ENCODE results near the gene CCNA2.

The CCNA2 gene

DNA sequence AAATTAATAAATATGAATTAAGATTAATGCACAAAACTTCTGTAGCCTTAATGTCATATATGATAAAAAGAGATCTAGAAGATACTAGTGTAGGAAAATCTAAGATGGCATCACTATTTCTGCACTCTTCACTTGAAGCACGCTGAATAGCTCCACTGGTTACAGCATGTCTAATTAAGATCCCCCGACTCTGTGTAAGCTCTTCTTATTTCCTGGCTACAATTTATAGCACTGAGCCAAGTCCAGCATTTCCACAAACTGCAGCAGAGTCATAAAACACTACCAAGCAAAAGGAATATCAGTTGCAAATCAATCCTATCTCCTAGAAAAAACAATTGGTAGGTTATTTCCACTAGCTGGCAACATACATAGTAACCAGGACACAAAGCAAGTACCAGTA lies 1.3 kb upstream of the CCNA2 start:
- Histone ChIP-seq H2AK5ac (ENCODE audit: low read depth, low read length) (no peak overlapping the region), H3K23ac (ENCODE audit: low read depth, low read length, poor library complexity) (no peak overlapping the region), H2AFZ (ENCODE audit: low read length) (no peak overlapping the region), H3K14ac (ENCODE audit: low read length) (no peak overlapping the region), H3K4me1 (ENCODE audit: control insufficient read depth in 2 of 2, insufficient read depth in 1 of 2, low read depth in 1 of 2, low read length in 2 of 2) (peaks cover 0 to 8% of the 10 kb centered on the region in 2 donors), H2BK5ac (ENCODE audit: low read length) (no peak overlapping the region), H2BK120ac (ENCODE audit: low read depth, low read length) (no peak overlapping the region), H2BK12ac (ENCODE audit: low read length) (no peak overlapping the region), H3K27ac (replicated peaks; ENCODE audit: low read length) (no peak overlapping the region), H3K36me3 (replicated peaks in 1 of 2; ENCODE audit: control insufficient read depth in 2 of 2, insufficient read depth in 2 of 2, low read length in 2 of 2) (peaks cover 4 to 62% of the 10 kb centered on the region in 2 donors), H4K91ac (ENCODE audit: low read depth, low read length, poor library complexity) (no peak overlapping the region), H3K18ac (ENCODE audit: low read length) (no peak overlapping the region), H3K79me1 (ENCODE audit: low read depth, low read length) (peaks cover 5% of the 10 kb centered on the region), H3K27me3 (ENCODE audit: control insufficient read depth in 3 of 3, insufficient read depth in 3 of 3, low read depth in 1 of 3, low read length in 3 of 3) (no peaks in the 10 kb centered on the region), H4K8ac (ENCODE audit: low read depth, low read length) (no peak overlapping the region), H3K9ac (ENCODE audit: low read depth, low read length, poor library complexity) (no peak overlapping the region), H3K4ac (ENCODE audit: low read length) (no peak overlapping the region), H3K9me3 (replicated peaks in 1 of 2; ENCODE audit: control insufficient read depth in 2 of 2, insufficient read depth in 1 of 2, low read depth in 1 of 2, low read length in 2 of 2) (no peaks in the 10 kb centered on the region), H3K4me2 (ENCODE audit: insufficient read depth, low read length, poor library complexity, severe bottlenecking) (no peak overlapping the region), H2BK15ac (ENCODE audit: low read length) (no peak overlapping the region), H3K4me3 (ENCODE audit: low read length in 2 of 2) (no peak overlapping the region)
- no CpG with 5 or more reads among the region's 2 CpGs for WGBS, 2 donors (ENCODE audit: extremely low coverage in 2 of 2, insufficient read length in 2 of 2, insufficient replicate concordance in 1 of 2)
- DNase-seq (ENCODE audit: low spot score) = no peak

DNA sequence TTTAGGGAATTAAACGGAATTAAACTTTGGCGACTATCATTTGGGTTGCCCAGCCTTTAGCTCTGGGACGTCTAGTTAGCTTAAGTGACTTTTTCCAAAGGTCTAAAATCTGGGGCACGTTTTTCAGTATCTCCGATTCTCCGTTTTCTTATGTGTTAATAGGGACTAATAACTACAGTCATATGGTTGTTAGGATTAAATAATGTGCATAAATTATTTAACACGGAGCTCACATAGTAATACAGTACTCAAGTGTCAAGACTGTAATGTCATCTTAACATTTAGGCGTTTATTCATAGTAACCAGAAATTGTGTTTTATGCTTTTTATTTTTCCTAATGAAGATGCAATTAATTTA lies 466 bp upstream of the CCNA2 start:
- H3K27me3 ChIP-seq (ENCODE audit: control insufficient read depth in 3 of 3, insufficient read depth in 3 of 3, low read depth in 1 of 3, low read length in 3 of 3) = no peaks in the 10 kb centered on the region
- H3K18ac ChIP-seq (ENCODE audit: low read length) = no peak overlapping the region
- no peak overlapping the region for H2AK5ac ChIP-seq (ENCODE audit: low read depth, low read length)
- H3K4me1 ChIP-seq (ENCODE audit: control insufficient read depth in 2 of 2, insufficient read depth in 1 of 2, low read depth in 1 of 2, low read length in 2 of 2) = peaks cover 0 to 8% of the 10 kb centered on the region in 2 donors
- no peak overlapping the region for H4K91ac ChIP-seq (ENCODE audit: low read depth, low read length, poor library complexity)
- no peak overlapping the region for H3K27ac ChIP-seq (replicated peaks; ENCODE audit: low read length)
- no peak overlapping the region for H2BK15ac ChIP-seq (ENCODE audit: low read length)
- no peak overlapping the region for H3K9ac ChIP-seq (ENCODE audit: low read depth, low read length, poor library complexity)
- H4K8ac ChIP-seq (ENCODE audit: low read depth, low read length) = no peak overlapping the region
- no CpG with 5 or more reads among the region's 8 CpGs for WGBS, 2 donors (ENCODE audit: extremely low coverage in 2 of 2, insufficient read length in 2 of 2, insufficient replicate concordance in 1 of 2)
- DNase-seq (ENCODE audit: low spot score) = no peak
- peak overlapping the region; percentile 72 to 93 for H3K4me3 ChIP-seq (ENCODE audit: low read length in 2 of 2)
- H3K4ac ChIP-seq (ENCODE audit: low read length) = no peak overlapping the region
- H3K4me2 ChIP-seq (ENCODE audit: insufficient read depth, low read length, poor library complexity, severe bottlenecking) = peak overlapping the region; percentile 43
- H2BK120ac ChIP-seq (ENCODE audit: low read depth, low read length) = no peak overlapping the region
- no peaks in the 10 kb centered on the region for H3K9me3 ChIP-seq (replicated peaks in 1 of 2; ENCODE audit: control insufficient read depth in 2 of 2, insufficient read depth in 1 of 2, low read depth in 1 of 2, low read length in 2 of 2)
- H2BK5ac ChIP-seq (ENCODE audit: low read length) = peak overlapping the region; percentile 95
- peak overlapping the region; percentile 93 for H2AFZ ChIP-seq (ENCODE audit: low read length)
- H3K36me3 ChIP-seq (replicated peaks in 1 of 2; ENCODE audit: control insufficient read depth in 2 of 2, insufficient read depth in 2 of 2, low read length in 2 of 2) = peaks cover 5 to 64% of the 10 kb centered on the region in 2 donors
- peaks cover 5% of the 10 kb centered on the region for H3K79me1 ChIP-seq (ENCODE audit: low read depth, low read length)
- H2BK12ac ChIP-seq (ENCODE audit: low read length) = no peak overlapping the region
- no peak overlapping the region for H3K14ac ChIP-seq (ENCODE audit: low read length)
- H3K23ac ChIP-seq (ENCODE audit: low read depth, low read length, poor library complexity) = no peak overlapping the region

DNA sequence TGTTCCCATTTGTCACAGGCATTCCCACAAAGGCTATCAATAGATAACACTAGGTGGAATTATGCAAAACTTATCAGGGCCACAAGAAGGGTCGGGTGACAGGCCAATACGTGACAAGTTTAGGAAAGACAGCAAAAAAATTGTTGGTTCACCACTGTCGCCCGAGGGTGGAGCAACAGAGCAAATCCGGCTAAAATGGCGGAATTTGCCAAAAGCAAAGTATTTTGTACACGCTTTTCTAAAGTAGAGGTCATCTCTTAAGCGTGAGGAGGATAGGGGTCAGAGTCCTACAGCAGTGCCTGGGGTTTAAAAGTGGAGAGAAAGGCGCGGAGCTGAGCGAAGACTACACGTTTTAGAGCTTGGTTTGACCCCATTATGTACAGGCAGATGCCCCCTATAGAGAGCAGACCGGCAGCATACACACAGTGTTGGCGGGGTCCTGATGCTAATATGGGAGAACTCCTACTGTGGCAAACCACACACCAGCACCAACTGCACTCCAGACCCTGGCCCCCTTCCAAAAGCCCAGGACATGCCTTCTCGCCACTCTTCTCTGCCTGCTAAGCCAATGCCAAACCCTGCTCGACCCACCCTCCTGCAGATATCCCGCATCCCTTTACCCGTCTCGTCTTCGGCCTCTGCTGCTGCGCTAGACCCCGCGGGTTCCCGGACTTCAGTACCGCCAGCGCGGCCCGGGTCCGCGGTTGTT lies 733 bp downstream of the CCNA2 start:
- WGBS, 2 donors (ENCODE audit: extremely low coverage in 2 of 2, insufficient read length in 2 of 2, insufficient replicate concordance in 1 of 2) = no CpG with 5 or more reads among the region's 30 CpGs
- peak overlapping the region; percentile 70 for H2AK5ac ChIP-seq (ENCODE audit: low read depth, low read length)
- H2BK15ac ChIP-seq (ENCODE audit: low read length) = no peak overlapping the region
- H3K79me1 ChIP-seq (ENCODE audit: low read depth, low read length) = peaks cover 5% of the 10 kb centered on the region
- H3K27me3 ChIP-seq (ENCODE audit: control insufficient read depth in 3 of 3, insufficient read depth in 3 of 3, low read depth in 1 of 3, low read length in 3 of 3) = no peaks in the 10 kb centered on the region
- peak overlapping the region; percentile 81 for H3K27ac ChIP-seq (replicated peaks; ENCODE audit: low read length)
- peak overlapping the region; percentile 79 for H4K91ac ChIP-seq (ENCODE audit: low read depth, low read length, poor library complexity)
- peaks cover 12 to 68% of the 10 kb centered on the region in 2 donors for H3K36me3 ChIP-seq (replicated peaks in 1 of 2; ENCODE audit: control insufficient read depth in 2 of 2, insufficient read depth in 2 of 2, low read length in 2 of 2)
- peak overlapping the region; percentile 55 for H3K4me2 ChIP-seq (ENCODE audit: insufficient read depth, low read length, poor library complexity, severe bottlenecking)
- peak; percentile 4 for DNase-seq (ENCODE audit: low spot score)
- peak overlapping the region; percentile 94 for H3K18ac ChIP-seq (ENCODE audit: low read length)
- no peaks in the 10 kb centered on the region for H3K9me3 ChIP-seq (replicated peaks in 1 of 2; ENCODE audit: control insufficient read depth in 2 of 2, insufficient read depth in 1 of 2, low read depth in 1 of 2, low read length in 2 of 2)
- peak overlapping the region; percentile 96 for H3K9ac ChIP-seq (ENCODE audit: low read depth, low read length, poor library complexity)
- no peak overlapping the region for H3K4ac ChIP-seq (ENCODE audit: low read length)
- H2BK12ac ChIP-seq (ENCODE audit: low read length) = no peak overlapping the region
- peak overlapping the region; percentile 96 for H3K14ac ChIP-seq (ENCODE audit: low read length)
- H3K23ac ChIP-seq (ENCODE audit: low read depth, low read length, poor library complexity) = peak overlapping the region; percentile 98
- H3K4me1 ChIP-seq (ENCODE audit: control insufficient read depth in 2 of 2, insufficient read depth in 1 of 2, low read depth in 1 of 2, low read length in 2 of 2) = peaks cover 0 to 8% of the 10 kb centered on the region in 2 donors
- H4K8ac ChIP-seq (ENCODE audit: low read depth, low read length) = no peak overlapping the region
- peak overlapping the region; percentile 74 for H2BK120ac ChIP-seq (ENCODE audit: low read depth, low read length)
- H2AFZ ChIP-seq (ENCODE audit: low read length) = peak overlapping the region; percentile 87
- peak overlapping the region; percentile 93 to 98 for H3K4me3 ChIP-seq (ENCODE audit: low read length in 2 of 2)
- H2BK5ac ChIP-seq (ENCODE audit: low read length) = peak overlapping the region; percentile 95

DNA sequence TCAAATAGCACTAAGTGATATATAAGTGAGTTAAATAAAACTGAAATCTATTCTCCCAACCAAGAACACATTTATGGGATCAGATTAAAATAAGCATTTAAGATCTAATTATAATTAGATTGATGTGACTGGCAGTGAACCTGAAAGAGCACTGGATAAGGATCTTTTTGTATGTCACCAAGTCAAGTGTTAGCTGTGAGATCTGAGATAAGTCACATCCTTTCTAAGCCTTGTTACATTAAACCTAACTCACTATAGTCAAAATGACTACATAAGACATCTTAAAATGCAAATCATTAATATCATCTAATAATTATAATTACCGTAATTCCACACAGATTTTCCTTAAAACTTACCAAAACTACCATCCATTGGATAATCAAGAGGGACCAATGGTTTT lies 1.6 kb downstream of the CCNA2 start:
- H2BK120ac ChIP-seq (ENCODE audit: low read depth, low read length) = no peak overlapping the region
- H2BK12ac ChIP-seq (ENCODE audit: low read length) = no peak overlapping the region
- no peak overlapping the region for H3K23ac ChIP-seq (ENCODE audit: low read depth, low read length, poor library complexity)
- peaks cover 5% of the 10 kb centered on the region for H3K79me1 ChIP-seq (ENCODE audit: low read depth, low read length)
- H2BK5ac ChIP-seq (ENCODE audit: low read length) = no peak overlapping the region
- no peak overlapping the region for H3K18ac ChIP-seq (ENCODE audit: low read length)
- 100% methylated on average over 1 of the region's 1 CpG for WGBS, 2 donors (ENCODE audit: extremely low coverage in 2 of 2, insufficient read length in 2 of 2, insufficient replicate concordance in 1 of 2)
- peaks cover 16 to 68% of the 10 kb centered on the region in 2 donors for H3K36me3 ChIP-seq (replicated peaks in 1 of 2; ENCODE audit: control insufficient read depth in 2 of 2, insufficient read depth in 2 of 2, low read length in 2 of 2)
- DNase-seq (ENCODE audit: low spot score) = no peak
- H3K4ac ChIP-seq (ENCODE audit: low read length) = no peak overlapping the region
- H2AFZ ChIP-seq (ENCODE audit: low read length) = no peak overlapping the region
- H3K27ac ChIP-seq (replicated peaks; ENCODE audit: low read length) = no peak overlapping the region
- no peaks in the 10 kb centered on the region for H3K9me3 ChIP-seq (replicated peaks in 1 of 2; ENCODE audit: control insufficient read depth in 2 of 2, insufficient read depth in 1 of 2, low read depth in 1 of 2, low read length in 2 of 2)
- H3K4me1 ChIP-seq (ENCODE audit: control insufficient read depth in 2 of 2, insufficient read depth in 1 of 2, low read depth in 1 of 2, low read length in 2 of 2) = peaks cover 0 to 8% of the 10 kb centered on the region in 2 donors
- no peaks in the 10 kb centered on the region for H3K27me3 ChIP-seq (ENCODE audit: control insufficient read depth in 3 of 3, insufficient read depth in 3 of 3, low read depth in 1 of 3, low read length in 3 of 3)
- H3K9ac ChIP-seq (ENCODE audit: low read depth, low read length, poor library complexity) = no peak overlapping the region
- no peak overlapping the region for H4K91ac ChIP-seq (ENCODE audit: low read depth, low read length, poor library complexity)
- H2AK5ac ChIP-seq (ENCODE audit: low read depth, low read length) = no peak overlapping the region
- H3K4me2 ChIP-seq (ENCODE audit: insufficient read depth, low read length, poor library complexity, severe bottlenecking) = no peak overlapping the region
- no peak overlapping the region for H3K14ac ChIP-seq (ENCODE audit: low read length)
- H2BK15ac ChIP-seq (ENCODE audit: low read length) = no peak overlapping the region
- no peak overlapping the region for H4K8ac ChIP-seq (ENCODE audit: low read depth, low read length)
- peak overlapping the region in 1 of 2 donors; percentile 93 for H3K4me3 ChIP-seq (ENCODE audit: low read length in 2 of 2)

All from neuronal stem cell (in vitro differentiated cells).